Liver (tissue), 9 donors: ENCODE results near the gene MCU. TPM values are rescaled to one million over a fixed set of nuclear protein-coding genes. Genes with fewer than 3 reads are reported as not detected.

Source experiments
- DNase-seq: peaks from one replicate; pipeline ENCODE4 v3.0.0-alpha.2; 2017; ENCODE audit warnings: low spot score
- H3K27ac ChIP-seq, 2 donors: one replicate each; pipeline ENCODE4 v1.7.0; 2013; ENCODE audit warnings: inconsistent platforms in 2 of 2, low read length in 2 of 2, control low read depth in 1 of 2, low read depth in 1 of 2, mild to moderate bottlenecking in 1 of 2
- H3K27me3 ChIP-seq, 4 donors: one replicate each; pipeline versions ENCODE4 v1.6.1 to v1.7.0; 2013; ENCODE audit warnings: low read length in 3 of 4, inconsistent platforms in 1 of 4, mild to moderate bottlenecking in 1 of 4, moderate library complexity in 1 of 4; ENCODE audit not compliant: control insufficient read depth in 4 of 4, insufficient read depth in 4 of 4
- H3K36me3 ChIP-seq, 4 donors: one replicate each; pipeline versions ENCODE4 v1.6.1 to v1.7.0; 2013; ENCODE audit warnings: low read length in 3 of 4, mild to moderate bottlenecking in 3 of 4, low read depth in 1 of 4, moderate library complexity in 1 of 4; ENCODE audit not compliant: control insufficient read depth in 4 of 4, insufficient read depth in 3 of 4
- H3K4me1 ChIP-seq, 4 donors: one replicate each; pipeline versions ENCODE4 v1.6.1 to v1.7.0; 2013; ENCODE audit warnings: low read length in 3 of 4, mild to moderate bottlenecking in 3 of 4, moderate library complexity in 1 of 4; ENCODE audit not compliant: control insufficient read depth in 4 of 4, insufficient read depth in 4 of 4
- H3K4me3 ChIP-seq, 3 donors: one replicate each; pipeline versions ENCODE4 v1.6.1 to v1.7.0; 2013; ENCODE audit warnings: low read length in 3 of 3, control low read depth in 1 of 3, low read depth in 1 of 3, mild to moderate bottlenecking in 1 of 3
- H3K9ac ChIP-seq, 2 donors: one replicate each; pipeline ENCODE4 v1.7.0; 2013; ENCODE audit warnings: low read length in 2 of 2, mild to moderate bottlenecking in 2 of 2, moderate library complexity in 2 of 2, control low read depth in 1 of 2, low read depth in 1 of 2
- H3K9me3 ChIP-seq, 4 donors: one replicate each; pipeline versions ENCODE4 v1.6.1 to v1.7.0; 2013; ENCODE audit warnings: low read length in 3 of 4; ENCODE audit not compliant: control insufficient read depth in 4 of 4
- ATF3 ChIP-seq: IDR thresholded peaks from 2 replicates; pipeline ENCODE4 v1.6.1; 2016; ENCODE audit warnings: antibody characterized with exemption
- EGR1 ChIP-seq, 2 donors: IDR thresholded peaks; 2 replicates each; pipeline ENCODE4 v1.6.1; 2016 to 2018; ENCODE audit warnings: antibody characterized with exemption in 2 of 2, low read depth in 2 of 2
- FOXA1 ChIP-seq: IDR thresholded peaks from 2 replicates; pipeline ENCODE4 v1.6.1; 2016; ENCODE audit warnings: antibody characterized with exemption
- FOXA2 ChIP-seq: IDR thresholded peaks from 2 replicates; pipeline ENCODE4 v1.6.1; 2016; ENCODE audit warnings: antibody characterized with exemption
- GABPA ChIP-seq, 2 donors: IDR thresholded peaks in 1 of 2; conservative IDR thresholded peaks in 1 of 2; 2 replicates each; pipeline ENCODE4 v1.6.1; 2016; ENCODE audit warnings: antibody characterized with exemption in 2 of 2, mild to moderate bottlenecking in 1 of 2, moderate library complexity in 1 of 2
- HNF4A ChIP-seq, 2 donors: conservative IDR thresholded peaks; 2 replicates each; pipeline ENCODE4 v1.6.1; 2016; ENCODE audit warnings: antibody characterized with exemption in 2 of 2, mild to moderate bottlenecking in 2 of 2
- HNF4G ChIP-seq: IDR thresholded peaks from 2 replicates; pipeline ENCODE4 v1.6.1; 2016; ENCODE audit warnings: antibody characterized with exemption
- MAX ChIP-seq: IDR thresholded peaks from 2 replicates; pipeline ENCODE4 v1.6.1; 2016; ENCODE audit warnings: antibody characterized with exemption
- NR2F2 ChIP-seq: IDR thresholded peaks from 2 replicates; pipeline ENCODE4 v1.6.1; 2016; ENCODE audit warnings: antibody characterized with exemption
- RXRA ChIP-seq, 2 donors: IDR thresholded peaks; 2 replicates each; pipeline ENCODE4 v1.6.1; 2017 to 2018; ENCODE audit warnings: antibody characterized with exemption in 2 of 2, mild to moderate bottlenecking in 1 of 2
- SP1 ChIP-seq: IDR thresholded peaks from 2 replicates; pipeline ENCODE4 v1.6.1; 2018; ENCODE audit warnings: antibody characterized with exemption, mild to moderate bottlenecking
- TAF1 ChIP-seq: conservative IDR thresholded peaks from 2 replicates; pipeline ENCODE4 v1.6.1; 2016; ENCODE audit warnings: antibody characterized with exemption, mild to moderate bottlenecking
- YY1 ChIP-seq: IDR thresholded peaks from 2 replicates; pipeline ENCODE4 v1.6.1; 2016; ENCODE audit warnings: antibody characterized with exemption, mild to moderate bottlenecking
- WGBS: extraction: QIAGEN DNeasy Blood & Tissue Kit; methylation state at CpG from one replicate; pipeline ENCODE4 v1.1.7; 2013; 5-methylcytosine and 5-hydroxymethylcytosine counted together
- polyA plus RNA-seq, 2 donors: library from polyadenylated mRNA; stranded (reverse) in 1 of 2; unstranded in 1 of 2; fragments of 200-250 nt in 1 of 2; fragments of >200 nt in 1 of 2; fragmentation: Nextera tagmentation in 1 of 2; extraction: Ambion mirVana in 1 of 2; gene quantifications; one replicate each; pipeline versions ENCODE4 v1.2.1 to v1.2.3, GENCODE V29; 2013 to 2015
- total RNA-seq, 2 donors: library from RNA; depleted of rRNA; stranded (reverse); fragments of >200 nt; gene quantifications; one replicate each; pipeline ENCODE4 v1.2.3, GENCODE V29; 2014
- TF ChIP-seq, protein P1 (sequence below): IDR thresholded peaks from 2 replicates; pipeline ENCODE4 v1.6.1; 2016; ENCODE audit warnings: antibody characterized with exemption
- donor health status: healthy.
- donor health status: healthy.
- donor health status: healthy.
- donor health status: healthy.
- donor health status: healthy.

Gene MCU
- total and polyA plus RNA-seq, 4 donors: 6.4 to 13.0 (median 8.8) TPM

- no peak for TF ChIP-seq EGR1 (IDR thresholded peaks at IDR 0.05; ENCODE audit: low read depth in 2 of 2)
- H3K9ac ChIP-seq: no peak overlapping the region
Observed at GRCh38 chr10:72821606-72822005, 129.7 kb downstream of the MCU start.

GRCh38 chr10:72822342-72822986 is 130.5 kb downstream of the MCU start:
- Histone ChIP-seq H3K9ac (no peak overlapping the region), H3K4me3 (no peak overlapping the region), H3K36me3 (no peaks in the 10 kb centered on the region), H3K9me3 (no peaks in the 10 kb centered on the region), H3K27me3 (no peaks in the 10 kb centered on the region), H3K27ac (no peak overlapping the region), H3K4me1 (peaks cover 0 to 2% (median 0%) of the 10 kb centered on the region in 4 donors)
- TF ChIP-seq FOXA2: no peak
- no peak for TF ChIP-seq MAX
- TF ChIP-seq ATF3: no peak
- no peak for TF ChIP-seq HNF4A (conservative IDR thresholded peaks at IDR 0.05)
- TF ChIP-seq FOXA1: no peak
- no peak for TF ChIP-seq SP1
- no peak for TF ChIP-seq RXRA (IDR thresholded peaks at IDR 0.05)
- no peak for TF ChIP-seq TAF1
- 98% methylated on average over 4 of the region's 4 CpGs for WGBS
- no peak for DNase-seq

More at GRCh38 chr10:72821606-72822005, 129.7 kb downstream of the MCU start:
- no peaks in the 10 kb centered on the region for H3K9me3 ChIP-seq
- DNase-seq: no peak
- H3K27ac ChIP-seq: no peak overlapping the region
- 98% methylated on average over 2 of the region's 2 CpGs for WGBS
- H3K27me3 ChIP-seq: no peaks in the 10 kb centered on the region
- peaks cover 0 to 5% (median 0%) of the 10 kb centered on the region in 4 donors for H3K4me1 ChIP-seq
- no peak overlapping the region for H3K4me3 ChIP-seq
- H3K36me3 ChIP-seq: no peaks in the 10 kb centered on the region

- no peaks in the 10 kb centered on the region for H3K9me3 ChIP-seq
- H3K4me1 ChIP-seq: no peaks in the 10 kb centered on the region
- H3K9ac ChIP-seq: no peak overlapping the region
- no peak overlapping the region for H3K27ac ChIP-seq
- no peaks in the 10 kb centered on the region for H3K36me3 ChIP-seq
- DNase-seq: no peak
- H3K27me3 ChIP-seq: no peaks in the 10 kb centered on the region
- no peak for TF ChIP-seq FOXA1
- TF ChIP-seq, protein P1, sequence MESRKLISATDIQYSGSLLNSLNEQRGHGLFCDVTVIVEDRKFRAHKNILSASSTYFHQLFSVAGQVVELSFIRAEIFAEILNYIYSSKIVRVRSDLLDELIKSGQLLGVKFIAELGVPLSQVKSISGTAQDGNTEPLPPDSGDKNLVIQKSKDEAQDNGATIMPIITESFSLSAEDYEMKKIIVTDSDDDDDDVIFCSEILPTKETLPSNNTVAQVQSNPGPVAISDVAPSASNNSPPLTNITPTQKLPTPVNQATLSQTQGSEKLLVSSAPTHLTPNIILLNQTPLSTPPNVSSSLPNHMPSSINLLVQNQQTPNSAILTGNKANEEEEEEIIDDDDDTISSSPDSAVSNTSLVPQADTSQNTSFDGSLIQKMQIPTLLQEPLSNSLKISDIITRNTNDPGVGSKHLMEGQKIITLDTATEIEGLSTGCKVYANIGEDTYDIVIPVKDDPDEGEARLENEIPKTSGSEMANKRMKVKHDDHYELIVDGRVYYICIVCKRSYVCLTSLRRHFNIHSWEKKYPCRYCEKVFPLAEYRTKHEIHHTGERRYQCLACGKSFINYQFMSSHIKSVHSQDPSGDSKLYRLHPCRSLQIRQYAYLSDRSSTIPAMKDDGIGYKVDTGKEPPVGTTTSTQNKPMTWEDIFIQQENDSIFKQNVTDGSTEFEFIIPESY: no peak
- no peak overlapping the region for H3K4me3 ChIP-seq
Observed at GRCh38 chr10:72825163-72825562, 133.2 kb downstream of the MCU start.

GRCh38 chr10:72826346-72826745 is 134.4 kb downstream of the MCU start:
- H3K27ac ChIP-seq: no peak overlapping the region
- no peak for DNase-seq
- no peak for TF ChIP-seq TAF1
- no peak for TF ChIP-seq YY1
- no peak for TF ChIP-seq NR2F2
- TF ChIP-seq GABPA (IDR thresholded peaks at IDR 0.05 in 1 of 2, conservative IDR thresholded peaks at IDR 0.05 in 1 of 2): no peak
- no peak for TF ChIP-seq FOXA1
- no peak for TF ChIP-seq ATF3
- no peak for TF ChIP-seq MAX
- no peak for TF ChIP-seq HNF4G
- no peaks in the 10 kb centered on the region for H3K4me1 ChIP-seq
- no peaks in the 10 kb centered on the region for H3K9me3 ChIP-seq
- H3K27me3 ChIP-seq: no peaks in the 10 kb centered on the region
- no peaks in the 10 kb centered on the region for H3K36me3 ChIP-seq
- H3K4me3 ChIP-seq: no peak overlapping the region
- H3K9ac ChIP-seq: no peak overlapping the region
